ENCODE results near the gene AWAT2.

The AWAT2 gene

GRCh38 chrX:70049925-70050324 is at the start of gene AWAT2:
Gene AWAT2 (minus strand): TSS chrX:70049938. CDS start chrX:70049932, 6 bp downstream.
- no peak for DNase-seq

GRCh38 chrX:70096052-70096451 is 46.3 kb upstream of the AWAT2 start:
- DNase-seq, result no peak

- no peak for DNase-seq
These were observed 42.5 kb upstream of the AWAT2 start for GRCh38 chrX:70092247-70092646.

- DNase-seq, result no peak
These were observed 40.0 kb upstream of the AWAT2 start for GRCh38 chrX:70089604-70090297.

- DNase-seq, result no peak
These were observed 39.0 kb upstream of the AWAT2 start for GRCh38 chrX:70088751-70089150.

GRCh38 chrX:70087857-70088630 is 38.3 kb upstream of the AWAT2 start:
- no peak for DNase-seq

GRCh38 chrX:70084592-70085240 is 35.0 kb upstream of the AWAT2 start:
- no peak for DNase-seq

GRCh38 chrX:70082723-70083122 is 33.0 kb upstream of the AWAT2 start:
- DNase-seq, result no peak

GRCh38 chrX:70079870-70080269 is 30.1 kb upstream of the AWAT2 start:
- no peak for DNase-seq

- DNase-seq, result no peak
These were observed 29.6 kb upstream of the AWAT2 start for GRCh38 chrX:70079297-70079696.

GRCh38 chrX:70066646-70067045 is 16.9 kb upstream of the AWAT2 start:
- no peak for DNase-seq

- DNase-seq, result no peak
These were observed 13.3 kb upstream of the AWAT2 start for GRCh38 chrX:70062961-70063550.

GRCh38 chrX:70062076-70062475 is 12.3 kb upstream of the AWAT2 start, which contains the start of gene OTUD6A:
Gene OTUD6A (plus strand): TSS chrX:70062457. CDS start chrX:70062525, 68 bp downstream.
- DNase-seq, result no peak

- DNase-seq, result no peak
These were observed 4.7 kb upstream of the AWAT2 start for GRCh38 chrX:70054391-70054790.

- DNase-seq, result no peak
These were observed 3.3 kb upstream of the AWAT2 start for GRCh38 chrX:70052895-70053615.

- no peak for DNase-seq
These were observed 332 bp downstream of the AWAT2 start for GRCh38 chrX:70049406-70049805.

GRCh38 chrX:70046978-70047377 is 2.8 kb downstream of the AWAT2 start:
- DNase-seq, result no peak

- DNase-seq, result no peak
These were observed 5.0 kb downstream of the AWAT2 start for GRCh38 chrX:70044541-70045245.

- DNase-seq, result no peak
These were observed 6.1 kb downstream of the AWAT2 start for GRCh38 chrX:70043685-70044084.

- DNase-seq, result no peak
These were observed 7.1 kb downstream of the AWAT2 start for GRCh38 chrX:70042399-70043371.

- no peak for DNase-seq
These were observed 7.7 kb downstream of the AWAT2 start for GRCh38 chrX:70041993-70042392.
